ENCODE measurements around the gene HSP90AA1.
"Not testable (repeated sequence)": the region's sequence is repeated elsewhere in the genome, so short reads cannot be mapped to it uniquely, and the experiment has no call there.

DNA sequence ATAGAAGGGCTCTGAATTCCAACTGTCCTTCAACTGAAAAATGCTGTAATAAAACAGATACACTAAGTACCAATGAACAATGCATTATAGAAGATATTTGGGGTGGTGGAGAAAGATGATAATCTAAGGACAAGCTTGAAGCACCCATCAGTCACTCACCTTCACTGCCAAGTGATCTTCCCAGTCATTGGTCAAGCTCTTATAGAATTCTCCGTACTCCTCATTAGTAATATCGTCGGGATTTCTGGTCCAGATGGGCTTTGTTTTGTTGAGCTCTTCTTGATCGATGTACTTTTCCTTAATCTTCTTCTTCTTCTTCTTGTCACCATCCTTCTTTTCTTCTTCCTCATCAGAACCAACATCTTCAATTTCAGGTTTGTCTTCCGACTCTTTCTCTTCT lies 2.3 kb downstream of the HSP90AA1 start:
- TF ChIP-seq, protein P1, sequence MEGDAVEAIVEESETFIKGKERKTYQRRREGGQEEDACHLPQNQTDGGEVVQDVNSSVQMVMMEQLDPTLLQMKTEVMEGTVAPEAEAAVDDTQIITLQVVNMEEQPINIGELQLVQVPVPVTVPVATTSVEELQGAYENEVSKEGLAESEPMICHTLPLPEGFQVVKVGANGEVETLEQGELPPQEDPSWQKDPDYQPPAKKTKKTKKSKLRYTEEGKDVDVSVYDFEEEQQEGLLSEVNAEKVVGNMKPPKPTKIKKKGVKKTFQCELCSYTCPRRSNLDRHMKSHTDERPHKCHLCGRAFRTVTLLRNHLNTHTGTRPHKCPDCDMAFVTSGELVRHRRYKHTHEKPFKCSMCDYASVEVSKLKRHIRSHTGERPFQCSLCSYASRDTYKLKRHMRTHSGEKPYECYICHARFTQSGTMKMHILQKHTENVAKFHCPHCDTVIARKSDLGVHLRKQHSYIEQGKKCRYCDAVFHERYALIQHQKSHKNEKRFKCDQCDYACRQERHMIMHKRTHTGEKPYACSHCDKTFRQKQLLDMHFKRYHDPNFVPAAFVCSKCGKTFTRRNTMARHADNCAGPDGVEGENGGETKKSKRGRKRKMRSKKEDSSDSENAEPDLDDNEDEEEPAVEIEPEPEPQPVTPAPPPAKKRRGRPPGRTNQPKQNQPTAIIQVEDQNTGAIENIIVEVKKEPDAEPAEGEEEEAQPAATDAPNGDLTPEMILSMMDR (conservative IDR thresholded peaks at IDR 0.05; ENCODE audit: low read length) = not testable (repeated sequence)
- TF ChIP-seq EZH2phosphoT487 (IDR thresholded peaks at IDR 0.05; ENCODE audit: borderline replicate concordance, low read depth, low read length) = not testable (repeated sequence)
